ENCODE results near the gene GPBP1. TPM values are rescaled to one million over a fixed set of nuclear protein-coding genes. Genes with fewer than 3 reads are reported as not detected.
"Not testable (repeated sequence)": the region's sequence is repeated elsewhere in the genome, so short reads cannot be mapped to it uniquely, and the experiment has no call there.

The GPBP1 gene
- total RNA-seq, 1 donor from 2014 or later = 70.6 TPM

DNA sequence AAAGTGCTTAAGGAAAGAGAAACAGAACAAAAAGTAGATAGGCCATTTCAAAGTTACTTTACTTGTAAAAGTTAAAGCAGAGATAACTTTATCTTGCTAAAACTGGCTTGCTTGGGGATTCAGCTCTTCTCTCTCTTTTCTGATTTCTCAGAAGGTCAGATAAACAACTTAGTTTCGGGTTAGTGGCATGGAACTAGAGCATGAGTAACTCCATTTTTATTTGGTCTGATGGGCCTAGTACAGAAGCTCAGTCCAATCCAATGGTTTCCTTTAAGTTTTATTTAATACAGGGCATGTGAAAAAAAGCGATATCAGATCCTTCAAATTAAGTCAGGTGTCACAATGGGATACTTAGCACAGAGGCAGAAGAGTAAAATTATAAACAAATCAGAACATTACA is 18.8 kb upstream of the GPBP1 start:
- no peak for TF ChIP-seq CTCF (IDR thresholded peaks at IDR 0.05)
- no peak for ATAC-seq
- DNase-seq = no peak
- intact Hi-C loops (cut with DNase I) = no loop called here
- Histone ChIP-seq H3K36me3 (no peaks in the 10 kb centered on the region), H3K4me1 (no peaks in the 10 kb centered on the region), H3K4me3 (no peak overlapping the region), H3K9me3 (peaks cover 14% of the 10 kb centered on the region), H3K27ac (no peak overlapping the region), H3K27me3 (ENCODE audit: low read depth) (no peaks in the 10 kb centered on the region)

- Histone ChIP-seq H3K27me3 (ENCODE audit: low read depth) (no peaks in the 10 kb centered on the region), H3K4me1 (no peaks in the 10 kb centered on the region), H3K36me3 (no peaks in the 10 kb centered on the region), H3K9me3 (peaks cover 14% of the 10 kb centered on the region), H3K4me3 (no peak overlapping the region), H3K27ac (no peak overlapping the region)
- TF ChIP-seq CTCF (IDR thresholded peaks at IDR 0.05) = no peak
- intact Hi-C loops (cut with DNase I) = no loop called here
- DNase-seq (no peak), ATAC-seq (no peak)
Measured at GRCh38 chr5:57157131-57157530, 16.7 kb upstream of the GPBP1 start.

GRCh38 chr5:57157666-57158065 is 16.2 kb upstream of the GPBP1 start:
- H3K4me3 ChIP-seq = no peak overlapping the region
- no peaks in the 10 kb centered on the region for H3K27me3 ChIP-seq (ENCODE audit: low read depth)
- no peak for ATAC-seq
- H3K9me3 ChIP-seq = peaks cover 14% of the 10 kb centered on the region
- no peak overlapping the region for H3K27ac ChIP-seq
- H3K4me1 ChIP-seq = no peaks in the 10 kb centered on the region
- no peaks in the 10 kb centered on the region for H3K36me3 ChIP-seq
- intact Hi-C loops (cut with DNase I) = no loop called here
- DNase-seq = no peak
- TF ChIP-seq CTCF (IDR thresholded peaks at IDR 0.05) = no peak

- no peak for TF ChIP-seq CTCF (IDR thresholded peaks at IDR 0.05)
- no peaks in the 10 kb centered on the region for H3K27me3 ChIP-seq (ENCODE audit: low read depth)
- H3K4me1 ChIP-seq = no peaks in the 10 kb centered on the region
- no peaks in the 10 kb centered on the region for H3K36me3 ChIP-seq
- ATAC-seq (no peak), DNase-seq (no peak)
- H3K9me3 ChIP-seq = no peaks in the 10 kb centered on the region
- intact Hi-C loops (cut with DNase I) = no loop called here
- no peak overlapping the region for H3K4me3 ChIP-seq
- H3K27ac ChIP-seq = no peak overlapping the region
Measured at GRCh38 chr5:57163553-57164006, 10.3 kb upstream of the GPBP1 start.

DNA sequence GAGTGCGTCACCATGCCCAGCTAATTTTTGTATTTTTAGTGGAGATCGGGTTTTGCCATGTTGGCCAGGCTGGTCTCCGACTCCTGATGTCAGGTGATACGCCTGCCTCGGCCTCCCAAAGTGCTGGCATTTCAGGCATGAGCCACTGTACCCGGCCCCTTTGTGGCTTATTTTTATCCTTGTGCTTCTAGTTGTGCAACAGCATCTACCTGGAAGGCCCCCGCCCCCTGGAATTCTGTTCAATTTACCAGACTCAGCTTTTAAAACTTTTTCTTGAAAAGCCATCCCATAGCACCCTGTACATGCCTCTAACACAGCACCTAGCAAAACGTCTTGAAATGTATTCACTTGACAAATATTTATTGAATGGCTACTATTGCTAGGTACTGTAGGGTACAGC is 9.7 kb upstream of the GPBP1 start:
- intact Hi-C loops (cut with DNase I) = no loop called here
- Histone ChIP-seq H3K9me3 (no peaks in the 10 kb centered on the region), H3K36me3 (no peaks in the 10 kb centered on the region), H3K27ac (no peak overlapping the region), H3K4me1 (no peaks in the 10 kb centered on the region), H3K27me3 (ENCODE audit: low read depth) (no peaks in the 10 kb centered on the region), H3K4me3 (no peak overlapping the region)
- DNase-seq (no peak), ATAC-seq (no peak)
- no peak for TF ChIP-seq CTCF (IDR thresholded peaks at IDR 0.05)

GRCh38 chr5:57165171-57165570 is 8.7 kb upstream of the GPBP1 start:
- ATAC-seq; H3K4me3 ChIP-seq; H3K27me3 ChIP-seq (ENCODE audit: low read depth); H3K9me3 ChIP-seq; H3K36me3 ChIP-seq; H3K4me1 ChIP-seq; intact Hi-C loops (cut with DNase I); H3K27ac ChIP-seq; DNase-seq: not testable (repeated sequence)
